Nephron progenitor cell (in vitro differentiated cells): ENCODE data around the gene DCTN3.

Experiments used
- DNase-seq: peaks from one replicate; pipeline ENCODE4 v3.0.0; 2021
- H3K27ac Mint-ChIP-seq: 2 replicates; pipeline ENCODE4 v1.8.0; 2021; ENCODE audit warnings: mild to moderate bottlenecking, moderate library complexity, mixed read lengths
- H3K27me3 Mint-ChIP-seq: 2 replicates; pipeline ENCODE4 v1.8.0; 2021; ENCODE audit warnings: mild to moderate bottlenecking, low read depth, mixed read lengths; ENCODE audit not compliant: poor library complexity
- H3K36me3 Mint-ChIP-seq: 2 replicates; pipeline ENCODE4 v1.8.0; 2021; ENCODE audit warnings: low read depth, mixed read lengths
- H3K4me1 Mint-ChIP-seq: 2 replicates; pipeline ENCODE4 v1.8.0; 2021; ENCODE audit warnings: mixed read lengths
- H3K4me3 Mint-ChIP-seq: 2 replicates; pipeline ENCODE4 v1.8.0; 2021; ENCODE audit warnings: mild to moderate bottlenecking, moderate library complexity, mixed read lengths
- H3K9me3 Mint-ChIP-seq: 2 replicates; pipeline ENCODE4 v1.8.0; 2021; ENCODE audit warnings: mild to moderate bottlenecking, moderate library complexity, mixed read lengths
- CTCF ChIP-seq: fragments of 200-600 bp; sonication (generic); IDR thresholded peaks from 2 replicates; pipeline ENCODE4 v1.5.0; 2021; ENCODE audit warnings: antibody characterized with exemption

Gene DCTN3

GRCh38 chr9:34654323-34655051 is 34.2 kb upstream of the DCTN3 start:
- TF ChIP-seq CTCF = no peak
- peak overlapping the region; percentile 83 for H3K27ac Mint-ChIP-seq
- H3K9me3 Mint-ChIP-seq = no peaks in the 10 kb centered on the region
- peaks cover 5% of the 10 kb centered on the region for H3K36me3 Mint-ChIP-seq
- peaks cover 84% of the 10 kb centered on the region for H3K4me1 Mint-ChIP-seq
- peak overlapping the region; percentile 52 for H3K4me3 Mint-ChIP-seq
- no peak for DNase-seq
- peaks cover 4% of the 10 kb centered on the region for H3K27me3 Mint-ChIP-seq

GRCh38 chr9:34653151-34654072 is 33.1 kb upstream of the DCTN3 start:
- peak; percentile 58 for DNase-seq
- Mint-ChIP-seq H3K27ac (peak overlapping the region; percentile 98), H3K4me1 (peaks cover 89% of the 10 kb centered on the region), H3K4me3 (peak overlapping the region; percentile 82), H3K27me3 (peaks cover 4% of the 10 kb centered on the region), H3K36me3 (peaks cover 15% of the 10 kb centered on the region), H3K9me3 (no peaks in the 10 kb centered on the region)
- no peak for TF ChIP-seq CTCF

- Mint-ChIP-seq H3K4me3 (peak overlapping the region; percentile 82), H3K27ac (peak overlapping the region; percentile 98), H3K4me1 (peaks cover 89% of the 10 kb centered on the region), H3K27me3 (peaks cover 4% of the 10 kb centered on the region), H3K9me3 (no peaks in the 10 kb centered on the region), H3K36me3 (peaks cover 23% of the 10 kb centered on the region)
- no peak for TF ChIP-seq CTCF
- DNase-seq = no peak
These were observed 32.3 kb upstream of the DCTN3 start for GRCh38 chr9:34652602-34653000.

- Mint-ChIP-seq H3K27ac (peak within 1 kb of the TSS; percentile 99), H3K36me3 (peaks cover 24% of the 10 kb centered on the region), H3K4me1 (peaks cover 90% of the 10 kb centered on the region), H3K27me3 (peaks cover 4% of the 10 kb centered on the region), H3K9me3 (no peaks in the 10 kb centered on the region), H3K4me3 (peak within 1 kb of the TSS; percentile 82)
- TF ChIP-seq CTCF = no peak
- peak; percentile 91 for DNase-seq
These were observed 31.7 kb upstream of the DCTN3 start, which contains the start of gene IL11RA for GRCh38 chr9:34651876-34652601. Gene IL11RA (plus strand): TSS chr9:34652185. CDS start chr9:34655218, 3,033 bp downstream.

- Mint-ChIP-seq H3K27ac (peak overlapping the region; percentile 99), H3K9me3 (no peaks in the 10 kb centered on the region), H3K4me3 (peak overlapping the region; percentile 82), H3K4me1 (peaks cover 87% of the 10 kb centered on the region), H3K36me3 (peaks cover 24% of the 10 kb centered on the region), H3K27me3 (peaks cover 2% of the 10 kb centered on the region)
- no peak for TF ChIP-seq CTCF
- no peak for DNase-seq
These were observed 31.0 kb upstream of the DCTN3 start for GRCh38 chr9:34651321-34651720.
